T-helper 2 cell (primary cell): ENCODE measurements around the gene GLT8D2.
"Not testable (repeated sequence)": the region's sequence is repeated elsewhere in the genome, so short reads cannot be mapped to it uniquely, and the experiment has no call there.

Experiments used
- DNase-seq, 5 experiments: peaks; one replicate each; pipeline versions ENCODE4 v3.0.0 to v3.0.0-alpha.2; 2012 to 2022

GLT8D2 gene

GRCh38 chr12:104050436-104050835, 449 bp upstream of the GLT8D2 start:
- no peak for DNase-seq

DNA sequence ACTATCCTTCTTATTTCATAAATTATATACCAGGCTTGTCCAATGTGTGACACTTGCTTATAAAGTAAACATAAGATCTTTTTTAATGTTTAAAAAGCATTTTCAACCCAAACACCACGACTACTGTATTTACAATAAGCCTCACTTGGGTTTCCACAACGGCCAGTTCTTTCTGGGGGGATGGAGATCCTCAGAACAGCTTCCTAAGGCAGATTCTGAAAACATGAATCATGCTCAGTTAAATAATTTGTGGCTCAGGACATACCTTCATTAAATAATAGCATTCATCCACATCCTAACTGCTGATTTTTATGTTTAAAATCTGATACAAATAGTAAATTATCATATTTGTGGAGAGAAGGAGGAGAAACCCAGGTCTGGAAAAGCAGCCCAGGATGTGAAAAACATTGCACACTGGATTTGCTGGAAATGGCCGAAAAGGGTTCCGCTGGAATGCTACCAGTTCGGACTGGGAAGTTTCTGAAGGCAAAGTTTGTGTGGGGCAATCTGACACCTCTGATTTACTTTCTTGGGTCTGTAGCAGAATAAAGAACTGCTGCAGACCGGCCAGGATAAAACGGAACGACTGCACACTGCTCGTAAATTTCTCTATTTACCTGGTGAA, 597 bp downstream of the GLT8D2 start:
- no peak for DNase-seq

DNA sequence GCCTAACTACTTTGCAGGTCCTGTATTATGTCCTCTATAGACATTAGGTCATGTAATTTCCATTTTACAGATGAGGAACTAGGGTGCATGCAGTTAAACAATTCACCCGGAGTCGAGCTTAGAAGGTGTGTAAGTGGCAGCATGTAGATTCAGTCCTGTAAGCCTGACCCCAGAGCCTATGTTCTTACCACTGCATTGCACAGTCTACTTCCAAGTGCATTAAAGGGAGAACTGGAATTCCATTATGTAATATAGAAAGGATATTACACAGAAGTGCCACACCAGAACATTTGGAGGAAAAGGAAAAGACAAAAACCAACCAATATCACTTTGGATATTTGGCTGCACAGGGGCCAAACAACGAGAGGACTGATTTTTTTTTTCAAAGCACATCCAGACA, 1.2 kb downstream of the GLT8D2 start:
- no peak for DNase-seq

GRCh38 chr12:104048162-104048561, 1.8 kb downstream of the GLT8D2 start:
- no peak for DNase-seq

DNA sequence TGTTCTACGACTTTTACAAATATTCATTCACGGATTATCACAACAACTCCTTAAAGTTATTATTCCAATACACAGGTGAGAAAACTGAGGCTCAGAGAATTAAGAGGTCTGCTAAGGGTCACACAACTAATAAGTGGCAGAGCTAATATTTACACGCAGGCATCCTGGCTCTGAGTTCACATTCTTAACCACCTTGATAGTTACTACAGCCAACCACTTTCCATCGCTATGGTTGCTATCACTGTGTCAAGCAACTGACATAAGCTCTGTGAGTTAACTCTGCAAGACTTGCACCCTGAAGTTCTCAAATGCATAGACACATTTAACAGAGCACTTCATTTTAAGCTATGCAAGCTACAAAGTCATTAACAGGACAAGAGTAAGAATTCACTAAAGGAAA, 3.7 kb downstream of the GLT8D2 start:
- DNase-seq, result no peak

GRCh38 chr12:104044158-104044557, 5.8 kb downstream of the GLT8D2 start:
- DNase-seq, result no peak

GRCh38 chr12:104042580-104042979, 7.4 kb downstream of the GLT8D2 start:
- no peak for DNase-seq

DNA sequence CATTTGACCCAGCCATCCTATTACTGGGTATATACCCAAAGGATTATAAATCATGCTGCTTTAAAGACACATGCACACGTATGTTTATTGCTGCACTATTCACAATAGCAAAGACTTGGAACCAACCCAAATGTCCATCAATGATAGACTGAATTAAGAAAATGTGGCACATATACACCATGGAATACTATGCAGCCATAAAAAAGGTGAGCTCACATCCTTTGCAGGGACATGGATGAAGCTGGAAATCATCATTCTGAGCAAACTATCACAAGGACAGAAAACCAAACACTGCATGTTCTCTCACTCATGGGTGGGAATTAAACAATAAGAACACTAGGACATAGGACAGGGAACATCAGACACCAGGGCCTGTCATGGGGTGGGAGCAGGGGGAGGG, 10.2 kb downstream of the GLT8D2 start:
- not testable (repeated sequence) for DNase-seq

DNA sequence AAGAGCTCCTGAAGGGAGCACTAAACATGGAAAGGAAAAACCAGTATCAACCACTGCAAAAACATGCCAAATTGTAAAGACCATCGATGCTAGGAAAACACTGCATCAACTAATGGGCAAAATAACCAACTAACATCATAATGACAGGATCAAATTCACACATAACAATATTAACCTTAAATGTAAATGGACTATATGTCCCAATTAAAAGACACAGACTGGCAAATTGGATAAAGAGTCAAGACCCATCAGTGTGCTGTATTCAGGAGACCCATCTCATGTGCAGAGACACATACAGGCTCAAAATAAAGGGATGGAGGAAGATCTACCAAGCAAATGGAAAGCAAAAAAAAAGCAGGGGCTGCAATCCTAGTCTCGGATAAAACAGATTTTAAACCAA, 13.8 kb downstream of the GLT8D2 start:
- DNase-seq, result not testable (repeated sequence)

GRCh38 chr12:104030596-104030995, 19.4 kb downstream of the GLT8D2 start:
- DNase-seq, result not testable (repeated sequence)

- DNase-seq, result no peak
Measured at GRCh38 chr12:104026841-104027599, 23.0 kb downstream of the GLT8D2 start.

DNA sequence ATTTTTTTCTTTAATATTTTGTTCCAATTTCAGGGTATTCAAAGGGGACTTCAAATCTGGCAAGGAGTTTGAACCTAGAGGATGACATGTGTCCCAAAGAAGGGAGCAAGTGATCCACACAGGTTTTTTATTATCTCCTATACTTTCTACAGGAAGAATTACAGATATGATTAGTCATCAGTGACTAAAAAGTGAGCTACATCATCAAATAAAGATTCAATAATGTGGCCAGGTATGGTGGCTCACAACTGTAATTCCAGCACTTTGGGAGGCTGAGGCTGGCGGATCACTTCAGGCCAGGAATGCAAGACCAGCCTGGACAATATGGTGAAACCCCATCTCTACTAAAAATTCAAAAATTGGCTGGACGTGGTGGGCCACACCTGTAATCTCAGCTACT, 24.2 kb downstream of the GLT8D2 start:
- DNase-seq, result no peak

GRCh38 chr12:104024348-104024747, 25.6 kb downstream of the GLT8D2 start:
- DNase-seq, result no peak

GRCh38 chr12:104023710-104024109, 26.3 kb downstream of the GLT8D2 start:
- no peak for DNase-seq

- no peak for DNase-seq
Measured at GRCh38 chr12:104022786-104023185, 27.2 kb downstream of the GLT8D2 start.

- DNase-seq, result not testable (repeated sequence)
Measured at GRCh38 chr12:104021862-104022261, 28.1 kb downstream of the GLT8D2 start.

DNA sequence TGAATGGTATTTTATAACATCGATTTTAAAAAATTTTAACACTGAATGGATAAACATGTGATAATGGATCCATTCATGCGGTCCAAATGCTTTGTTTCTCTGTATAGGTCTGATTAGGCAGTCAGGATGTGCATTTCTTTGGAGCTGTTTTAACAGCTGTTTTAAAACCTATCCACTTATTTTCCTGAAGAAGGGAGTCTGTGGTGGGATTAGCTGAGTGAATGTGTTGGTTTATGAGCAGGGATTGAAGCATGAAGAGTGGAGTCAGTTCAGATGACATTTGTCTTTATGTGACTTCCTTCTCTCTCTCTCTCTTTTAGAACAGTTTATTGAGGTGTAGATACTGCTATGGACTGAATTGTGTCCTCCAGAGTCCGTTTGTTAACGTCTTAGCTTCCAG, 37.7 kb downstream of the GLT8D2 start:
- no peak for DNase-seq

- no peak for DNase-seq
Measured at GRCh38 chr12:104011253-104011652, 38.7 kb downstream of the GLT8D2 start.

DNA sequence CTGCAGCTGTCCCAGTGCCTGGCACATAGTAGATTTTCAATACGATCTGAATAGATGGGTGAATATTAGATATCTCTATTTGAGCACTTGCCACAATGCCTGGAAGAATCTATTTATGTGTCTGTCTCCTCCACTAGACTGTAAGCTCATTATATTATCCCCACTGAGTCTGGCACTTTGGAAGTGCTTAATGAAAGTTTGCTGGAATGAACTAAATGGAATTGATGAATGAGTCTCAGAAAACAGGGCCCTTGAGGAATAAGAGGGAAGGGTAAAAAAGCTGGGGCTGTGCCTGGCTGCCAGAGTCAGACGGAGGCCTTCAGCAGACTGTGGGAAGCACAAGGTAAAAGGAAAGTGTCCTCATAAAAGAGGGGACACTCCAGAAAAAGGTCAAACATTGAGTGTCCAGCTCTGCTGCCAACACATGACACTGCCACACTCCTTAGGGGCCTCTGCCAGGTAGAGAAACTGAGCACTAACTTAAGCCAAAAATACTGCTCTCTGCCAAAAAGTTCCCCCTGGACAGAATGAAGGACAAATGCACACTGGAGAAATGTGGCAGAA, 39.3 kb downstream of the GLT8D2 start:
- DNase-seq, result no peak

- no peak for DNase-seq
Measured at GRCh38 chr12:104010121-104010520, 39.9 kb downstream of the GLT8D2 start.

- DNase-seq, result no peak
Measured at GRCh38 chr12:104006929-104007328, 43.1 kb downstream of the GLT8D2 start.

GRCh38 chr12:104003596-104003995, 46.4 kb downstream of the GLT8D2 start:
- no peak for DNase-seq

- no peak for DNase-seq
Measured at GRCh38 chr12:104002686-104003085, 47.3 kb downstream of the GLT8D2 start.

GRCh38 chr12:104000807-104001434, 49.1 kb downstream of the GLT8D2 start:
- DNase-seq, result no peak
